Chondrocyte (in vitro differentiated cells): ENCODE data around the gene REM2. TPM values are rescaled to one million over a fixed set of nuclear protein-coding genes. Genes with fewer than 3 reads are reported as not detected.

Experiments
- DNase-seq: peaks from one replicate; pipeline ENCODE4 v3.0.0; 2021; ENCODE audit warnings: mixed read lengths, low spot score
- H3K27ac Mint-ChIP-seq: one replicate; pipeline ENCODE4 v1.8.0; 2021; ENCODE audit warnings: mild to moderate bottlenecking, moderate library complexity, mixed read lengths; ENCODE audit not compliant: unreplicated experiment
- H3K27me3 Mint-ChIP-seq: 2 replicates; pipeline ENCODE4 v1.8.0; 2021; ENCODE audit warnings: low read depth, mixed read lengths
- H3K36me3 Mint-ChIP-seq: 2 replicates; pipeline ENCODE4 v1.8.0; 2021; ENCODE audit warnings: low read depth, mixed read lengths
- H3K4me1 Mint-ChIP-seq: 2 replicates; pipeline ENCODE4 v1.8.0; 2021; ENCODE audit warnings: low read depth, mild to moderate bottlenecking, mixed read lengths
- H3K4me3 Mint-ChIP-seq: one replicate; pipeline ENCODE4 v1.8.0; 2021; ENCODE audit warnings: mild to moderate bottlenecking, moderate library complexity, mixed read lengths; ENCODE audit not compliant: unreplicated experiment
- H3K9me3 Mint-ChIP-seq: 2 replicates; pipeline ENCODE4 v1.8.0; 2021; ENCODE audit warnings: low read depth, mixed read lengths
- total RNA-seq: library from RNA; stranded (reverse); gene quantifications from 3 replicates; pipeline ENCODE4 v1.2.1, GENCODE V29; 2021
- TF ChIP-seq, protein P1 (sequence below): fragments of 200-600 bp; sonication (generic); IDR thresholded peaks from 2 replicates; pipeline ENCODE4 v1.5.0; 2021; ENCODE audit warnings: antibody characterized with exemption, mild to moderate bottlenecking, moderate library complexity

REM2 gene
- total RNA-seq, 1 donor from 2014 or later = 0.10 TPM

DNA sequence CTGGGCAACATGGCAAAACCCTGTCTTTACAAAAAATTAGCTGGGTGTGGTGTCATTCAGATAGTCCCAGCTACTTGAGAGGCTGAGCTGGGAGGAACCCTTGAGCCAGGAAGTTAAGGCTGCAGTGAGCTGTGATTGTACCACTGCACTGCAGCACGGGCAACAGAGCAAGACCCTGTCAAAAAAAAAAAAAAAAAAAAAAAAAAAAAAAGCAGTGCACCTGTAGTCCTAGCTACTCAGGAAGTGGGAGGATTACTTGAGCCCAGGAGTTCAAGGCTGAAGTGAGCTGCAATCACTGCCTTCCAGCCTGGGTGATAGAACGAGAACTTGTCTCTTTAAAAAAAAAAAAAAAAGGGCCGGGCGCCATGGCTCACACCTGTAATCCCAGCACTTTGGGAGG, 5.6 kb downstream of the REM2 start:
- Mint-ChIP-seq H3K27me3 (no peaks in the 10 kb centered on the region), H3K27ac (no peak overlapping the region), H3K9me3 (no peaks in the 10 kb centered on the region), H3K4me1 (peaks cover 15% of the 10 kb centered on the region), H3K36me3 (peaks cover 2% of the 10 kb centered on the region), H3K4me3 (no peak overlapping the region)
- TF ChIP-seq, protein P1, sequence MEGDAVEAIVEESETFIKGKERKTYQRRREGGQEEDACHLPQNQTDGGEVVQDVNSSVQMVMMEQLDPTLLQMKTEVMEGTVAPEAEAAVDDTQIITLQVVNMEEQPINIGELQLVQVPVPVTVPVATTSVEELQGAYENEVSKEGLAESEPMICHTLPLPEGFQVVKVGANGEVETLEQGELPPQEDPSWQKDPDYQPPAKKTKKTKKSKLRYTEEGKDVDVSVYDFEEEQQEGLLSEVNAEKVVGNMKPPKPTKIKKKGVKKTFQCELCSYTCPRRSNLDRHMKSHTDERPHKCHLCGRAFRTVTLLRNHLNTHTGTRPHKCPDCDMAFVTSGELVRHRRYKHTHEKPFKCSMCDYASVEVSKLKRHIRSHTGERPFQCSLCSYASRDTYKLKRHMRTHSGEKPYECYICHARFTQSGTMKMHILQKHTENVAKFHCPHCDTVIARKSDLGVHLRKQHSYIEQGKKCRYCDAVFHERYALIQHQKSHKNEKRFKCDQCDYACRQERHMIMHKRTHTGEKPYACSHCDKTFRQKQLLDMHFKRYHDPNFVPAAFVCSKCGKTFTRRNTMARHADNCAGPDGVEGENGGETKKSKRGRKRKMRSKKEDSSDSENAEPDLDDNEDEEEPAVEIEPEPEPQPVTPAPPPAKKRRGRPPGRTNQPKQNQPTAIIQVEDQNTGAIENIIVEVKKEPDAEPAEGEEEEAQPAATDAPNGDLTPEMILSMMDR = no peak
- no peak for DNase-seq

DNA sequence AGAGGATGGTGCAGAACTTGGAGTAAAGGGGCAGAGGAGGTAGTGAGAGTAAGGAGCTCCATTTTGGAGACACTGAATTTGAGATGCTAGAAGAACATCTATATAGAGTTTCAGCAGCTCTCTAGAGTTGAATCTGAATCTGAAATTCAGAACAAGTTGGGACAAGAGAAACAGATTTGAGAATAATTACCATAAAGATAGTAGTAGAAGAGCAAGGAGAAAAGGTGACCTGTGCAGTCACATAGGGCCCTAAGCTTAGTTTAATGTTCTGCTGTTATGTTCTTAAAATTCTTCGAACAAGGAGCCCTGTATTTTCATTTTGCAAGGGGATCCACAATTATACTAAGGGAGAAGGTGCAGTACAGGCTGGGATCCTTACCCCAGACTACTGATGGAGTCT, 7.4 kb downstream of the REM2 start:
- no peak for DNase-seq
- TF ChIP-seq, protein P1 = no peak
- no peaks in the 10 kb centered on the region for H3K27me3 Mint-ChIP-seq
- peaks cover 15% of the 10 kb centered on the region for H3K4me1 Mint-ChIP-seq
- H3K4me3 Mint-ChIP-seq = no peak overlapping the region
- H3K36me3 Mint-ChIP-seq = peaks cover 2% of the 10 kb centered on the region
- H3K27ac Mint-ChIP-seq = no peak overlapping the region
- no peaks in the 10 kb centered on the region for H3K9me3 Mint-ChIP-seq

DNA sequence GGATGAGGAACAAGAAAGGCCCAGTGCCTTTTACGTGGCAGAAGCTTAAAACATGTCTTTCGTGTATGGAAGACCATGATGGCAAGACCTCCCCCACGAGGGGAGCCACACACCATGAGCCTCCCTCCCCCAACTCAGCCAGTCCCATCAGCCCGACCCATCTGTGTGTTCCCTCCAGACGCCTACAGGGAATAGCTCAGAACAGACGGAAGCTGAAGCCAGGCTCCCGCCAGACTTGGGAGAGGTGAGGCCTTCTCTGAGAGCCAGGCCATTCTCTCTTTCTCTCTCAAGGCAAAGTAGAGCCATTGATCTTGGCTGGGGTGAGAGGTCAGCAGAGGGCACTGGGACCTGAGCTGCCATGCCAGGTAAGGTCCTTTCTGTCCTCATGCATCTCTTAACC, 9.5 kb downstream of the REM2 start:
- TF ChIP-seq, protein P1 = no peak
- Mint-ChIP-seq H3K4me3 (no peak overlapping the region), H3K4me1 (peaks cover 6% of the 10 kb centered on the region), H3K27me3 (no peaks in the 10 kb centered on the region), H3K27ac (no peak overlapping the region), H3K36me3 (peaks cover 2% of the 10 kb centered on the region), H3K9me3 (no peaks in the 10 kb centered on the region)
- DNase-seq = no peak

DNA sequence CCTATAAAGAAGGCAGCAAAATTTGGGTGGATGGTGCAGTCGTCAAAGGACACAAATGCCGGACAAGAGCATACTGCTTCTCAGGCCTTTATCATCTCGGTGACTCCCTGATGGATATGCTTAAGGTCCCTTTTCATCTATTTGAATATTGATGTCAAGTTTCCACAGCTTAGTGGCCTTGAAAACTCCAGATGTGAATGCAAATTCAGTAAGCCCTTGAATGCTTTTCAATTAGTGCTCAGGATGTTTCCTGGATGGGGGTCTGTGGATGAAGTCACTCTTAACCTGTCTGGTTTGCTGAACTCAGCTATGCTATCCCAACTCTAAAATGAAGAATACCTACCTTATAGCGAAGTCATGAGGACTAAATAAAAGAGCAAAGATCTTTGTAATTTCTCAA, 10.7 kb downstream of the REM2 start:
- Mint-ChIP-seq H3K9me3 (no peaks in the 10 kb centered on the region), H3K36me3 (peaks cover 2% of the 10 kb centered on the region), H3K27ac (no peak overlapping the region), H3K4me3 (no peak overlapping the region), H3K27me3 (no peaks in the 10 kb centered on the region), H3K4me1 (peaks cover 9% of the 10 kb centered on the region)
- TF ChIP-seq, protein P1 = no peak
- DNase-seq = no peak

- TF ChIP-seq, protein P1 = no peak
- peaks cover 3% of the 10 kb centered on the region for H3K36me3 Mint-ChIP-seq
- H3K27ac Mint-ChIP-seq = no peak overlapping the region
- no peak overlapping the region for H3K4me3 Mint-ChIP-seq
- H3K27me3 Mint-ChIP-seq = no peaks in the 10 kb centered on the region
- peaks cover 20% of the 10 kb centered on the region for H3K4me1 Mint-ChIP-seq
- H3K9me3 Mint-ChIP-seq = no peaks in the 10 kb centered on the region
- no peak for DNase-seq
Observed at GRCh38 chr14:22895402-22895801, 12.4 kb downstream of the REM2 start.
